Measurements from ENCODE around the gene RASGRP1. TPM values are rescaled to one million over a fixed set of nuclear protein-coding genes. Genes with fewer than 3 reads are reported as not detected.

The RASGRP1 gene
- total RNA-seq, 2 donors from 2014 or later: 7.0 to 8.8 TPM

- H3K27me3 ChIP-seq (ENCODE audit: control insufficient read depth, insufficient read depth, low read length, poor library complexity, severe bottlenecking): no peaks in the 10 kb centered on the region
- Mint-ChIP-seq H3K27me3 (ENCODE audit: insufficient read depth) (peaks cover 4% of the 10 kb centered on the region), H3K36me3 (ENCODE audit: low read depth) (peaks cover 16% of the 10 kb centered on the region), H3K4me3 (no peak overlapping the region), H3K4me1 (peaks cover 9% of the 10 kb centered on the region), H3K9me3 (no peaks in the 10 kb centered on the region), H3K27ac (no peak overlapping the region)
- no peak for DNase-seq
- 85 to 90% methylated on average over 2 to 5 of the region's 5 CpGs for WGBS, 2 experiments (ENCODE audit: insufficient coverage in 1 of 2, insufficient read length in 1 of 2)
- H3K9me3 ChIP-seq (ENCODE audit: control insufficient read depth, low read length): no peaks in the 10 kb centered on the region
- H3K27ac ChIP-seq (ENCODE audit: low read depth, low read length): no peak overlapping the region
- TF ChIP-seq, protein P1, sequence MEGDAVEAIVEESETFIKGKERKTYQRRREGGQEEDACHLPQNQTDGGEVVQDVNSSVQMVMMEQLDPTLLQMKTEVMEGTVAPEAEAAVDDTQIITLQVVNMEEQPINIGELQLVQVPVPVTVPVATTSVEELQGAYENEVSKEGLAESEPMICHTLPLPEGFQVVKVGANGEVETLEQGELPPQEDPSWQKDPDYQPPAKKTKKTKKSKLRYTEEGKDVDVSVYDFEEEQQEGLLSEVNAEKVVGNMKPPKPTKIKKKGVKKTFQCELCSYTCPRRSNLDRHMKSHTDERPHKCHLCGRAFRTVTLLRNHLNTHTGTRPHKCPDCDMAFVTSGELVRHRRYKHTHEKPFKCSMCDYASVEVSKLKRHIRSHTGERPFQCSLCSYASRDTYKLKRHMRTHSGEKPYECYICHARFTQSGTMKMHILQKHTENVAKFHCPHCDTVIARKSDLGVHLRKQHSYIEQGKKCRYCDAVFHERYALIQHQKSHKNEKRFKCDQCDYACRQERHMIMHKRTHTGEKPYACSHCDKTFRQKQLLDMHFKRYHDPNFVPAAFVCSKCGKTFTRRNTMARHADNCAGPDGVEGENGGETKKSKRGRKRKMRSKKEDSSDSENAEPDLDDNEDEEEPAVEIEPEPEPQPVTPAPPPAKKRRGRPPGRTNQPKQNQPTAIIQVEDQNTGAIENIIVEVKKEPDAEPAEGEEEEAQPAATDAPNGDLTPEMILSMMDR (conservative IDR thresholded peaks at IDR 0.05): no peak
- no peak overlapping the region for H3K4me3 ChIP-seq (ENCODE audit: low read length)
- H3K9ac ChIP-seq (ENCODE audit: extremely low read depth, low read length, poor library complexity, severe bottlenecking): no peak overlapping the region
- no peaks in the 10 kb centered on the region for H3K36me3 ChIP-seq (ENCODE audit: control insufficient read depth, insufficient read depth, low read length)
- no peaks in the 10 kb centered on the region for H3K4me1 ChIP-seq (ENCODE audit: control insufficient read depth, insufficient read depth, low read length)
Observed at GRCh38 chr15:38516626-38517025, 48.0 kb downstream of the RASGRP1 start.

DNA sequence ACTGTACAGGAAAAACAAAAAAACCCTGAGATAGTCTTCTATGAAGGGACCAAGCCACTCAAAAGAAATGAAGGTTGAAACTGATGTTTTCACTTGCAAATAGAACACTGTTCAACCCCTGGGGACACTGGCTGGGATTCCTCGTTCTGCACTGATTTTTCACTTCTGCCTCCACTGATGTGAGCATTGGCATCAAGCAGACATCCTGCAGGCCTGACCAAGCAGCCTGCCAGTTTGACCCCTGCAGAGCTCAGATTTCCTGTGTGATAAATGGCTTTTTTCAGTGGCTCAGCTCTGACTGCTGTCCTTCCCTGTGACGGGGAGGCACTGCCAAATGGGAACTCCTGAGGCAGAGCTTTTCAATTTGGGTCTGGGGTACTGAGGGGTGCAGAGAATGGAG is 50.0 kb downstream of the RASGRP1 start:
- DNase-seq: peak; percentile 68
- Mint-ChIP-seq H3K36me3 (ENCODE audit: low read depth) (peaks cover 28% of the 10 kb centered on the region), H3K4me1 (peaks cover 9% of the 10 kb centered on the region), H3K27ac (no peak overlapping the region), H3K27me3 (ENCODE audit: insufficient read depth) (no peaks in the 10 kb centered on the region), H3K4me3 (no peak overlapping the region), H3K9me3 (no peaks in the 10 kb centered on the region)
- Histone ChIP-seq H3K27me3 (ENCODE audit: control insufficient read depth, insufficient read depth, low read length, poor library complexity, severe bottlenecking) (no peaks in the 10 kb centered on the region), H3K4me1 (ENCODE audit: control insufficient read depth, insufficient read depth, low read length) (no peaks in the 10 kb centered on the region), H3K36me3 (ENCODE audit: control insufficient read depth, insufficient read depth, low read length) (no peaks in the 10 kb centered on the region), H3K9me3 (ENCODE audit: control insufficient read depth, low read length) (no peaks in the 10 kb centered on the region), H3K27ac (ENCODE audit: low read depth, low read length) (no peak overlapping the region), H3K9ac (ENCODE audit: extremely low read depth, low read length, poor library complexity, severe bottlenecking) (no peak overlapping the region), H3K4me3 (ENCODE audit: low read length) (no peak overlapping the region)
- WGBS, 2 experiments (ENCODE audit: insufficient coverage in 1 of 2, insufficient read length in 1 of 2): 50 to 62% methylated on average over 1 to 2 of the region's 2 CpGs
- TF ChIP-seq, protein P1 (conservative IDR thresholded peaks at IDR 0.05): no peak

- Histone ChIP-seq H3K9me3 (ENCODE audit: control insufficient read depth, low read length) (no peaks in the 10 kb centered on the region), H3K4me1 (ENCODE audit: control insufficient read depth, insufficient read depth, low read length) (no peaks in the 10 kb centered on the region), H3K27me3 (ENCODE audit: control insufficient read depth, insufficient read depth, low read length, poor library complexity, severe bottlenecking) (no peaks in the 10 kb centered on the region), H3K27ac (ENCODE audit: low read depth, low read length) (no peak overlapping the region), H3K36me3 (ENCODE audit: control insufficient read depth, insufficient read depth, low read length) (no peaks in the 10 kb centered on the region), H3K4me3 (ENCODE audit: low read length) (no peak overlapping the region), H3K9ac (ENCODE audit: extremely low read depth, low read length, poor library complexity, severe bottlenecking) (no peak overlapping the region)
- peaks cover 9% of the 10 kb centered on the region for H3K4me1 Mint-ChIP-seq
- H3K36me3 Mint-ChIP-seq (ENCODE audit: low read depth): peaks cover 28% of the 10 kb centered on the region
- no peaks in the 10 kb centered on the region for H3K27me3 Mint-ChIP-seq (ENCODE audit: insufficient read depth)
- H3K27ac Mint-ChIP-seq: no peak overlapping the region
- TF ChIP-seq, protein P1 (conservative IDR thresholded peaks at IDR 0.05): no peak
- H3K9me3 Mint-ChIP-seq: no peaks in the 10 kb centered on the region
- no peak overlapping the region for H3K4me3 Mint-ChIP-seq
- no peak for DNase-seq
- WGBS, 2 experiments (ENCODE audit: insufficient coverage in 1 of 2, insufficient read length in 1 of 2): 63% methylated on average over 1 of the region's 1 CpG; no CpG with 5 or more reads in 1 of the 2 experiments
Observed at GRCh38 chr15:38512901-38513300, 51.7 kb downstream of the RASGRP1 start.
